Measurements from ENCODE around the gene GDI1. TPM values are rescaled to one million over a fixed set of nuclear protein-coding genes. Genes with fewer than 3 reads are reported as not detected.

Gene GDI1
- total RNA-seq, 1 donor from 2014 or later, result 108 TPM

GRCh38 chrX:154463611-154464220 is 26.8 kb downstream of the GDI1 start:
- Histone ChIP-seq H3K4me3 (no peak overlapping the region), H3K9me3 (no peaks in the 10 kb centered on the region), H3K27me3 (no peaks in the 10 kb centered on the region), H3K27ac (no peak overlapping the region), H3K36me3 (no peaks in the 10 kb centered on the region), H3K4me1 (no peaks in the 10 kb centered on the region)
- no peak for TF ChIP-seq CTCF (IDR thresholded peaks at IDR 0.05)
- DNase-seq (no peak), ATAC-seq (no peak)
- intact Hi-C loops (cut with DNase I), result no loop called here

GRCh38 chrX:154464806-154465365 is 27.9 kb downstream of the GDI1 start:
- no peak for DNase-seq
- no peak overlapping the region for H3K4me3 ChIP-seq
- H3K4me1 ChIP-seq, result no peaks in the 10 kb centered on the region
- ATAC-seq, result no peak
- intact Hi-C loops (cut with DNase I), result no loop called here
- H3K36me3 ChIP-seq, result no peaks in the 10 kb centered on the region
- H3K27me3 ChIP-seq, result no peaks in the 10 kb centered on the region
- no peak overlapping the region for H3K27ac ChIP-seq
- H3K9me3 ChIP-seq, result no peaks in the 10 kb centered on the region
- TF ChIP-seq CTCF (IDR thresholded peaks at IDR 0.05), result no peak

GRCh38 chrX:154465601-154466000 is 28.6 kb downstream of the GDI1 start:
- H3K4me1 ChIP-seq, result no peaks in the 10 kb centered on the region
- intact Hi-C loops (cut with DNase I), result no loop called here
- DNase-seq, result no peak
- H3K9me3 ChIP-seq, result no peaks in the 10 kb centered on the region
- no peak overlapping the region for H3K27ac ChIP-seq
- peaks cover 5% of the 10 kb centered on the region for H3K36me3 ChIP-seq
- TF ChIP-seq CTCF (IDR thresholded peaks at IDR 0.05), result no peak
- no peak for ATAC-seq
- no peak overlapping the region for H3K4me3 ChIP-seq
- H3K27me3 ChIP-seq, result no peaks in the 10 kb centered on the region

GRCh38 chrX:154466036-154466435 is 29.1 kb downstream of the GDI1 start:
- no peaks in the 10 kb centered on the region for H3K4me1 ChIP-seq
- H3K27ac ChIP-seq, result no peak overlapping the region
- DNase-seq (no peak), ATAC-seq (no peak)
- H3K9me3 ChIP-seq, result no peaks in the 10 kb centered on the region
- no peak overlapping the region for H3K4me3 ChIP-seq
- H3K36me3 ChIP-seq, result peaks cover 5% of the 10 kb centered on the region
- no peak for TF ChIP-seq CTCF (IDR thresholded peaks at IDR 0.05)
- no peaks in the 10 kb centered on the region for H3K27me3 ChIP-seq
- intact Hi-C loops (cut with DNase I), result no loop called here

GRCh38 chrX:154466907-154467306 is 30.0 kb downstream of the GDI1 start:
- H3K27me3 ChIP-seq, result no peaks in the 10 kb centered on the region
- TF ChIP-seq CTCF (IDR thresholded peaks at IDR 0.05), result no peak
- H3K4me3 ChIP-seq, result no peak overlapping the region
- H3K36me3 ChIP-seq, result peaks cover 5% of the 10 kb centered on the region
- ATAC-seq (no peak), DNase-seq (no peak)
- no peak overlapping the region for H3K27ac ChIP-seq
- H3K9me3 ChIP-seq, result no peaks in the 10 kb centered on the region
- intact Hi-C loops (cut with DNase I), result no loop called here
- H3K4me1 ChIP-seq, result no peaks in the 10 kb centered on the region
